NCI-H1105 treated with DMSO at 0.1 percent for 48 hours (cell line): ENCODE results near the gene GRN.
"Not testable (repeated sequence)": the region's sequence is repeated elsewhere in the genome, so short reads cannot be mapped to it uniquely, and the experiment has no call there.

ENCODE experiments used
- DNase-seq: peaks from one replicate; lab custom pipeline; 2025; lab: John Stamatoyannopoulos, UW

The GRN gene

DNA sequence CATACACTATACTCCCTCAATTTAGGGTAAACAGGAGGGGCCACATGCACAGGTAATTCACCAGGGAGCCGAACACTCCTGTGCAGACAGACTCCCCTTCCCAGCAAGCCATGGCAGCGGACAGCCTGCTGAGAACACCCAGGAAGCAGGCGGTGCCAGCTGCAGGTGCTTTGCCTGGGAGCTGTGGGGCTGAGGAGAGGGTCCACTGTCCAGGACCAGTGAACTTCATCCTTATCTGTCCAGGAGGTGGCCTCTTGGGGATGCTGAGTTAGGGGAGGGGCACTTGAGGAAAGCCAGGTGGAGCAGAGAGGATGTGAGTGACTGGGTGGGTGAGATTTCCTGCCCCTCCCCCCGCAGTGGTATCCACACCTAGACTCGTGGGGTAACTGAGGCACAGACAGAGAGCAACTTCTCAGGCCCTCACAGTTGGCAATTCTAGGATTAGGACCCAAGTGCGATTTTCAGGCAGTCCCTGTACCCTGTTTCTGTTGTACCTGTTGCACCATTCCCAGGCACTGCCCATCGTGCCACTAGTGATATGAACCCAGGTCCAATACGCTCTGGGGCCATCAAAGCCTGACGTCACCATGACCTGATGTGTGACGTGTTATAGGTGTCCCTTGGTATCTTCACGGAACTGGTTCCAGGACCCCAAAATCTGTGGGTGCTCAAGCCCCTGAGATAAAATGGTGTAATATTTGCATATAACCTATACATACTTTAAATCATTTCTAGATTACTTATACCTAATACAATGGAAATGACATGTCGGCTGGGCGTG, 1.2 kb downstream of the GRN start:
- DNase-seq, result no peak

DNA sequence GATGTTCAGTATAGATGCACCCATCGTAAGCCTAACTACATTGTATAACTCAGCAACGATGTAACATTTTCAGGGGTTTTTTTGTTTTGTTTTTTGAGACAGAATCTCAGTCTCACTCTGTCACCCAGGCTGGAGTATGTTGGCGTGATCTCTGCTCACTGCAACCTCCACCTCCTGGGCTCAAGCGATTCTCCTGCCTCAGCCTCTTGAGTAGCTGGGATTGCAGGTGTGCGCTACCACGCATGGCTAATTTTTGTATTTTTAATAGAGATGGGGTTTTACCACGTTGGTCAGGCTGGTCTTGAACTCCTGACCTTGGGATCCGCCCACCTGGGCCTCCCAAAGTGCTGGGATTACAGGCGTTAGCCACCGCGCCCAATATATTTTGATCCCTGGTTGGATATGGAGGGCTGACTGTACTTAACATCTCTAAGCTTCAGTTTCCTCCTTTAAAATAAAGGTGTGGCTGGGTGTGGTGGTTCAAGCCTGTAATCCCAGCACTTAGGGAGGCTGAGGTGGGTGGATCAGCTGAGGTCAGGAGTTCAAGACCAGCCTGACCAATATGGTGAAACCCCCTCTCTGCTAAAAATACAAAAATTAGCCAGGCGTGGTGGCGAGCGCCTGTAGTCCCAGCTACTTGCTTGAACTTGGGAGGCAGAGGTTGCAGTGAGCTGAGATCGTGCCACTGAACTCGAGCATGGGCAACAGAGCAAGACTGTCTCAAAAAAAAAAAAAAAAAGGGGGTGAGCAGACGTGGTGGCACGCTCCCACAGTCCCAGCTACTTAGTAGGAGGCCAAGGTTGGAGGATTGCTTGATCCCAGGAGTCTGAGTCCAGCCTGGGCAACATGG, 2.3 kb downstream of the GRN start:
- DNase-seq, result not testable (repeated sequence)

GRCh38 chr17:44348234-44348987, 3.3 kb downstream of the GRN start:
- no peak for DNase-seq

DNA sequence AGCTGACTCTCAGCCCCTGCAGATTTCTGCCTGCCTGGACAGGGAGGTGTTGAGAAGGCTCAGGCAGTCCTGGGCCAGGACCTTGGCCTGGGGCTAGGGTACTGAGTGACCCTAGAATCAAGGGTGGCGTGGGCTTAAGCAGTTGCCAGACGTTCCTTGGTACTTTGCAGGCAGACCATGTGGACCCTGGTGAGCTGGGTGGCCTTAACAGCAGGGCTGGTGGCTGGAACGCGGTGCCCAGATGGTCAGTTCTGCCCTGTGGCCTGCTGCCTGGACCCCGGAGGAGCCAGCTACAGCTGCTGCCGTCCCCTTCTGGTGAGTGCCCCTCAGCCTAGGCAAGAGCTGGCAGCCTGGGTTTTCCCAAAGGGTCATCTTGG, 3.9 kb downstream of the GRN start:
- no peak for DNase-seq

DNA sequence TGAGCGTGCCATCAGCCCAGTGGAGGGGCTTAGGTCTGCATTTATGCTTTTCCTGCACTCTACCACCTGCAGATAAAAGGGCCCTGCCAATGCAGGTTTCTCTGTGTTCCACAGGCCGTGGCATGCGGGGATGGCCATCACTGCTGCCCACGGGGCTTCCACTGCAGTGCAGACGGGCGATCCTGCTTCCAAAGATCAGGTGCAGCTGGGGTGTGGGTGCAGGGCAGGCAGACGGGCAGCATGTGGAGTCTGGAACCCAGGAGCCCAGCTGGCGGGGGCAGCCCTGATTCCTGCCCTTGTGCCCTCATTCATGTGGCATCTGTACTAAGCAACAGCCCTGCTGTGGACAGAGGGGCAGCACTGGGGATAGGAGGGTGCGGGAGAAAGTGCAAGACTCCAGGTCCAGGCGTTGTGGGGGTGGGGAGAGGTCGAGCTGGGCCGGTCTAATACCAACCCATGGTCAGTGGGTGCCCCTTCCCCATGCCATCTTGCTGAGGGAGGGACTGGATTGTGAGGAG, 4.5 kb downstream of the GRN start:
- no peak for DNase-seq

- peak; percentile 45 for DNase-seq
Measured at GRCh38 chr17:44350733-44351226, 5.7 kb downstream of the GRN start.

GRCh38 chr17:44351464-44351863, 6.4 kb downstream of the GRN start:
- no peak for DNase-seq

DNA sequence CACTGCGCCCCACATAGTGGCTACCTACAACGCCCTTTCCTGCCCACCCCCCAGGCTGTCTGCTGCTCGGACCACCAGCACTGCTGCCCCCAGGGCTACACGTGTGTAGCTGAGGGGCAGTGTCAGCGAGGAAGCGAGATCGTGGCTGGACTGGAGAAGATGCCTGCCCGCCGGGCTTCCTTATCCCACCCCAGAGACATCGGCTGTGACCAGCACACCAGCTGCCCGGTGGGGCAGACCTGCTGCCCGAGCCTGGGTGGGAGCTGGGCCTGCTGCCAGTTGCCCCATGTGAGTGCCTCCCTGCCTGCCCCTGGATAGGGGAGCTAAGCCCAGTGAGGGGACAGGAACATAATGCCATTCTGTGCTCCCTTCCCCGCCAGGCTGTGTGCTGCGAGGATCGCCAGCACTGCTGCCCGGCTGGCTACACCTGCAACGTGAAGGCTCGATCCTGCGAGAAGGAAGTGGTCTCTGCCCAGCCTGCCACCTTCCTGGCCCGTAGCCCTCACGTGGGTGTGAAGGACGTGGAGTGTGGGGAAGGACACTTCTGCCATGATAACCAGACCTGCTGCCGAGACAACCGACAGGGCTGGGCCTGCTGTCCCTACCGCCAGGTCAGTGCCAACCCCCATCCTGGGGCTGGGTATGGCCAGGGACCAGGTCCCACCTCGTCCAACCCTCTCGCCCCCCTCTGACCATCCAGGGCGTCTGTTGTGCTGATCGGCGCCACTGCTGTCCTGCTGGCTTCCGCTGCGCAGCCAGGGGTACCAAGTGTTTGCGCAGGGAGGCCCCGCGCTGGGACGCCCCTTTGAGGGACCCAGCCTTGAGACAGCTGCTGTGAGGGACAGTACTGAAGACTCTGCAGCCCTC, 7.1 kb downstream of the GRN start:
- DNase-seq, result no peak

DNA sequence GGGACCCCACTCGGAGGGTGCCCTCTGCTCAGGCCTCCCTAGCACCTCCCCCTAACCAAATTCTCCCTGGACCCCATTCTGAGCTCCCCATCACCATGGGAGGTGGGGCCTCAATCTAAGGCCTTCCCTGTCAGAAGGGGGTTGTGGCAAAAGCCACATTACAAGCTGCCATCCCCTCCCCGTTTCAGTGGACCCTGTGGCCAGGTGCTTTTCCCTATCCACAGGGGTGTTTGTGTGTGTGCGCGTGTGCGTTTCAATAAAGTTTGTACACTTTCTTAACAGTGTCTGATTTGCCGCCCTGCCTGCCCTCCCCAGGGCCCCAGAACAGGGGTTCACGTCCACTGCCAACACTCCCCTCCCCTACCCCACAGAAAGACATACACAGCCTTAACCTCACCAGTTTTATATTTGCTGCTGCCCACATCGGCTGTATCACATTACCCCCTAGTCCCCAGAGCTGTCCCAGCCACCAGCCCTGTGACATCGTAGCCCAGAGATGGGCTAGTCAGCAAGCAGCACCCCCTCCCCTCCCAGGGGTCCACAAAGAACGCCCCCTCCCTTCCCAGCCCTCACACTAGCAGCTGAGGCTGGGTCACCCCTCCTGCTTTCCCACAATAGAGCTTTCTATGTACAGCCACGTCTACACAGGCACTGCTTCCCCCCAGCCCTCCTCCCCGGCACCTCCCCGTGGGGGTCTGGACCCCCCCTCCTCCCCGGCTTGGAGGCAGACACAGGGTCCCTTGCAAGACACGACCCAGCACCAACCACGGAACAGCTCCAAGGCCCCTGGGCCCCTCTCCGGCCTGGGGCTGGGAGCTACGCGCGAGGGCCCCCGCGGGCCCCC, 7.9 kb downstream of the GRN start:
- DNase-seq, result no peak

DNA sequence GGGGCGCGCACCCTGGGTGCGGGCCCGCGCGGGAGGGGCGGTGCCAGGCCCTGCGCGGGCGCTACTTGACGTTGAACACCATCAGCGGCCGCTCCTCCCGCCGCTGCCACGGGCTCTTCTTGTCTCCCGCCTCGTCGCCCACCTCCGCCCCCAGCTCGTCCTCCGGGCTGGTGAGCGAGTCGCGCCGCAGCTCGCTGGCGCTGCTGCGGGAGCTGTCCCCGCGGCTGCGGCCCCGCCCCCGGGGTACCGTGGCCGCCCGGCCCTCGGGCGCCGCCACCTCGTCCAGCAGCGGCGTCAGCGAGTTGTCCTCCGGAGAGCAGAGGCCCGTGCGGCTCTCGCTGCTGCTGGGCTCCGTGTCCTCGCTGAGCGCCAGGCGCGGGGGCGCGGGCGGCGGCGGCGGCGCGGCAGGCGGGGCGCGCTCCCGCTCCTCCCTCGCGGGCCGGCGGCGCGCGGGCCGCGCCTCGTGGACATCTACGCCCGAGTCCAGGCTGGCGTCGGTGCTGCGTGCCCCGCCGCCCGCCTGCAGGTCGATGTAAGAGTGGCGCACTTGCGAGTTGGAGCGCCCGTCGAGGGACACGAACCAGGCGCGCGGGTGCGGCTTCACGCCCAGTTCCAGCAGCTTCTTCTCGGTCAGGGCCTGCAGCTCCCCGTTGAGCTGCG, 8.7 kb downstream of the GRN start:
- no peak for DNase-seq

- peak; percentile 14 for DNase-seq
Measured at GRCh38 chr17:44354582-44355561, 9.8 kb downstream of the GRN start.

DNA sequence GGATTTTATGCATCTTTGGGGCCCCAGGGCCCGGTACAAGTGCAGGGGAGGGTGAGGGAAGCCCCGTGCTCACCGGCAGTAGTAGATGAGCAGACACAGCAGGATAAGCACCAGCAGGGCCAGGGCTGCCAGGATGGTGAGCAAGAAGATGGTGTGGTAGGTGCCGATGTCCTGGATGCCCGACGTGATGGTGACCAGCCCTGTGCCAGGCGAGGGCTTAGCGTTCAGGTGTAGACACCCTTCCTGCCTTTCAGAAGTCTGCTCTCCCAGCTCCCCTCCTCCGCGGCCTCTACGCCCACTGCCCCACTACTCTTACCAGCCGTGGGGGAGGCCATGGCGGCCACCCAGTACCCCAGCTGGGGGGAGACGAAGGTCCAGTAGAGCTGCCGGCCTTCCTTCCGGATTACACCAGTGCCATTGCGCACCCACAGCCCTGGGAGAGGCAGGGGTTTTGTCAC, 10.6 kb downstream of the GRN start:
- DNase-seq, result no peak

- no peak for DNase-seq
Measured at GRCh38 chr17:44356241-44356640, 11.1 kb downstream of the GRN start.

DNA sequence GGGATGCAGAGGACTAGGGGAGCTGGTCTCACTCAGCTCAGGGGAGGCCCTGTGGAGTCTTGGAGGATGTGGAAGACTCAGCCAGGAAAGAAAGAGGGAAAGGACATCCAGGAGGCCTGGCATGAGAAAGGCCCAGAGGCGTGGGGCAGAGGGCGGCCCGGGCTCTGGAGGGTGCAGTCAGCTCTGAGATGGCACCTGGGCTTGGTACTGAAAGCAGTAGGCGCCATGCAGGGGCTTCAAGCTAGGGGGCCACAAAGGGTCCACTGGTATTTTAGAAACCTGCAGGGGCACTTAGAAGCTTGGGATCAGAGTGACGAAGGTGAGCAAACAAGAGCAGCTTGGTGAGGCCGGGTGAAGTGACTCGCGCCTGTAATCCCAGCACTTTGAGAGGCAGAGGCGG, 13.0 kb downstream of the GRN start:
- no peak for DNase-seq

GRCh38 chr17:44359006-44359405, 13.9 kb downstream of the GRN start:
- no peak for DNase-seq

GRCh38 chr17:44359458-44360143, 14.5 kb downstream of the GRN start:
- DNase-seq, result no peak

DNA sequence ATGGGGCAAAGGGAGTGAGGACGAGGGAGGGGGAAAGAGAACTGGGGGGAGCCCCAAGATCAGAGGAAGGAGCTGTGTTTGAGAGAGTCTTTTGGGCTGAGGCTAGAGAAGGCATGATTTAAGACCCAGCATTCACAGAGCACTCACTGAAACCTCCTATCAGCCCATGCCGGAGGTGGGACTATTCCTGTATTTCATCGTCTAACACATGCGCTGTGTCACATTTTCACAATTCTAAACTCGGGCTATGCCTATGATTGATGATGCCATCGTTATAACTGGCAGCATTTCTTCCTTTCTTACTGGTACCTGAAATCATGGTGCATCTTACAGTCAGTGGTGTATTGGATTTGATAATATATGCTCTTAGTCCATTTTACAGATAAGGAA, 15.0 kb downstream of the GRN start:
- DNase-seq, result no peak

- no peak for DNase-seq
Measured at GRCh38 chr17:44360826-44361225, 15.7 kb downstream of the GRN start.
